H1 (cell line): Measurements from ENCODE around the gene C10orf120. TPM values are rescaled to one million over a fixed set of nuclear protein-coding genes. Genes with fewer than 3 reads are reported as not detected.

Experiments used
- CTCF ChIA-PET: fragments of 300-600 bp; sonication (Branson Sonifier 250); formaldehyde crosslinking; loops from one replicate; lab custom pipeline; 2021; ENCODE audit not compliant: partially characterized antibody; lab: Charles Lee
- POLR2A ChIA-PET: fragments of 300-600 bp; sonication (Branson Sonifier 250); formaldehyde crosslinking; loops from one replicate; lab custom pipeline; 2021; ENCODE audit warnings: inconsistent platforms; ENCODE audit not compliant: partially characterized antibody; lab: Charles Lee
- DNase-seq, 2 experiments: peaks; one replicate each; pipeline versions ENCODE4 v3.0.0 to v3.0.0-alpha.2; 2010 to 2022; ENCODE audit warnings: low spot score in 2 of 2, low read depth in 1 of 2, mixed read lengths in 1 of 2
- FAIRE-seq: peaks from 2 replicates; lab custom pipeline; 2011; peaks lifted over from hg19 to GRCh38; lab: Jason Lieb, UNC
- H2AFZ ChIP-seq: 2 replicates; pipeline ENCODE4 v1.8.1; 2012; ENCODE audit warnings: low read length, inconsistent platforms
- H2AK5ac ChIP-seq: 2 replicates; pipeline ENCODE4 v1.6.1; 2013; ENCODE audit warnings: low read depth, low read length
- H2BK120ac ChIP-seq: replicated peaks from 2 replicates; pipeline ENCODE3; 2013; ENCODE audit warnings: low read depth, low read length, inconsistent platforms
- H2BK12ac ChIP-seq: 2 replicates; pipeline ENCODE4 v1.6.1; 2013; ENCODE audit warnings: low read depth, low read length
- H2BK15ac ChIP-seq: 2 replicates; pipeline ENCODE4 v1.6.1; 2013; ENCODE audit warnings: low read length
- H2BK20ac ChIP-seq: 2 replicates; pipeline ENCODE4 v1.6.1; 2013; ENCODE audit warnings: low read length
- H2BK5ac ChIP-seq: 2 replicates; pipeline ENCODE4 v1.6.1; 2013; ENCODE audit warnings: low read depth, low read length
- H3K14ac ChIP-seq: 2 replicates; pipeline ENCODE4 v1.6.1; 2013; ENCODE audit warnings: inconsistent platforms; ENCODE audit not compliant: insufficient read length
- H3K18ac ChIP-seq: 2 replicates; pipeline ENCODE4 v1.6.1; 2013; ENCODE audit warnings: low read length; ENCODE audit errors: extremely low read depth
- H3K23ac ChIP-seq: 2 replicates; pipeline ENCODE4 v1.6.1; 2013; ENCODE audit warnings: inconsistent platforms; ENCODE audit not compliant: insufficient read length
- H3K23me2 ChIP-seq: 2 replicates; pipeline ENCODE4 v1.6.1; 2013; ENCODE audit warnings: low read depth, low read length
- H3K27ac ChIP-seq: 2 replicates; pipeline ENCODE4 v1.6.1; 2011; ENCODE audit warnings: low read depth, low read length, inconsistent platforms
- H3K27me3 ChIP-seq, 4 experiments: replicated peaks in 1 of 4; 1 replicate in 1 of 4; 2 replicates in 3 of 4; pipeline versions ENCODE4 v1.6.1 to v1.8.1; 2011 to 2013; ENCODE audit warnings: low read length in 3 of 4, mild to moderate bottlenecking in 3 of 4, inconsistent platforms in 2 of 4, mixed read lengths in 2 of 4, moderate library complexity in 1 of 4; ENCODE audit not compliant: control insufficient read depth in 3 of 4, insufficient read depth in 3 of 4; ENCODE audit errors: extremely low read depth in 1 of 4
- H3K36me3 ChIP-seq, 4 experiments: 2 replicates each; pipeline versions ENCODE4 v1.6.1 to v1.8.1; 2011 to 2013; ENCODE audit warnings: mild to moderate bottlenecking in 4 of 4, low read length in 3 of 4, moderate library complexity in 2 of 4, control low read depth in 1 of 4, inconsistent platforms in 1 of 4; ENCODE audit not compliant: insufficient read depth in 4 of 4, control insufficient read depth in 2 of 4
- H3K4ac ChIP-seq: replicated peaks from 2 replicates; pipeline ENCODE3; 2013; ENCODE audit warnings: low read length, low read depth, mixed read lengths, inconsistent platforms; ENCODE audit not compliant: insufficient read length
- H3K4me1 ChIP-seq, 4 experiments: replicated peaks in 1 of 4; 1 replicate in 1 of 4; 2 replicates in 3 of 4; pipeline versions ENCODE4 v1.6.1 to v1.8.1; 2011 to 2013; ENCODE audit warnings: low read length in 3 of 4, inconsistent platforms in 2 of 4, mixed read lengths in 1 of 4; ENCODE audit not compliant: insufficient read depth in 4 of 4, control insufficient read depth in 3 of 4
- H3K4me2 ChIP-seq, 2 experiments: 2 replicates each; pipeline versions ENCODE4 v1.6.1 to v1.8.1; 2011 to 2013; ENCODE audit warnings: low read depth in 2 of 2, low read length in 2 of 2, control low read depth in 1 of 2, inconsistent platforms in 1 of 2, mild to moderate bottlenecking in 1 of 2; ENCODE audit not compliant: insufficient read depth in 1 of 2
- H3K4me3 ChIP-seq, 4 experiments: fragments of 200-600, 300-600 bp in 1 of 4; sonication (generic), shearing (Covaris generic), sonication (Bioruptor Twin) in 1 of 4; 2 replicates each; pipeline versions ENCODE4 v1.5.1 to v1.8.1; 2011 to 2016; ENCODE audit warnings: low read length in 4 of 4, low read depth in 3 of 4, control low read depth in 2 of 4, inconsistent platforms in 2 of 4, mild to moderate bottlenecking in 2 of 4, mixed read lengths in 1 of 4, moderate library complexity in 1 of 4; ENCODE audit not compliant: insufficient read depth in 2 of 4; ENCODE audit errors: extremely low read depth in 1 of 4
- H3K56ac ChIP-seq: replicated peaks from 2 replicates; pipeline ENCODE3; 2013; ENCODE audit warnings: low read depth, mild to moderate bottlenecking, mixed read lengths, low read length, inconsistent platforms; ENCODE audit not compliant: insufficient read length
- H3K79me1 ChIP-seq: 2 replicates; pipeline ENCODE4 v1.6.1; 2013; ENCODE audit warnings: low read depth, low read length, control low read depth
- H3K79me2 ChIP-seq, 2 experiments: 2 replicates each; pipeline versions ENCODE4 v1.6.1 to v1.8.1; 2012 to 2013; ENCODE audit warnings: low read length in 2 of 2, mild to moderate bottlenecking in 2 of 2, inconsistent platforms in 1 of 2; ENCODE audit not compliant: insufficient read depth in 2 of 2, control insufficient read depth in 1 of 2
- H3K9ac ChIP-seq, 4 experiments: replicated peaks in 1 of 4; 1 replicate in 1 of 4; 2 replicates in 3 of 4; pipeline versions ENCODE4 v1.6.1 to v1.8.1; 2011 to 2013; ENCODE audit warnings: low read depth in 3 of 4, low read length in 3 of 4, control low read depth in 2 of 4, mild to moderate bottlenecking in 2 of 4, moderate library complexity in 2 of 4, inconsistent platforms in 1 of 4; ENCODE audit errors: extremely low read depth in 1 of 4
- H3K9me3 ChIP-seq, 2 experiments: 2 replicates each; pipeline versions ENCODE4 v1.6.1 to v1.8.1; 2012 to 2013; ENCODE audit warnings: mild to moderate bottlenecking in 2 of 2, moderate library complexity in 2 of 2, control low read depth in 1 of 2, inconsistent platforms in 1 of 2, low read depth in 1 of 2, low read length in 1 of 2, mixed read lengths in 1 of 2; ENCODE audit not compliant: insufficient read depth in 2 of 2
- H4K20me1 ChIP-seq, 2 experiments: replicated peaks in 1 of 2; 2 replicates each; pipeline versions ENCODE3 to v1.8.1; 2011 to 2013; ENCODE audit warnings: inconsistent platforms in 2 of 2, low read length in 2 of 2, mild to moderate bottlenecking in 1 of 2; ENCODE audit not compliant: insufficient read depth in 2 of 2, control insufficient read depth in 1 of 2
- H4K5ac ChIP-seq: 2 replicates; pipeline ENCODE4 v1.6.1; 2013; ENCODE audit warnings: low read length, low read depth, mixed read lengths, inconsistent platforms; ENCODE audit not compliant: insufficient read length
- H4K8ac ChIP-seq: 2 replicates; pipeline ENCODE4 v1.8.0; 2013; ENCODE audit warnings: mild to moderate bottlenecking, moderate library complexity, low read length, inconsistent platforms; ENCODE audit not compliant: insufficient read depth; ENCODE audit errors: extremely low read depth
- H4K91ac ChIP-seq: replicated peaks from 2 replicates; pipeline ENCODE3; 2013; ENCODE audit warnings: low read length, mixed read lengths, inconsistent platforms; ENCODE audit not compliant: insufficient read length
- CBX8 ChIP-seq: fragments of 300-800, 300-1000 bp; sonication (generic); IDR thresholded peaks from 2 replicates; pipeline ENCODE4 v1.7.1; 2016; ENCODE audit warnings: low read depth, low read length, borderline replicate concordance
- KDM5A ChIP-seq: fragments of 200-600 bp; IDR thresholded peaks from 2 replicates; pipeline ENCODE4 v1.7.1; 2012; ENCODE audit warnings: mild to moderate bottlenecking, low read length, inconsistent platforms, mixed read lengths
- WGBS, 2 experiments: shearing (Covaris generic) in 1 of 2; methylation state at CpG; one replicate each; pipeline versions ENCODE4 v1.1.6 to v1.1.7; 2013 to 2015; ENCODE audit warnings: low lambda C conversion rate in 2 of 2, mixed read lengths in 2 of 2, inconsistent platforms in 1 of 2, low coverage in 1 of 2, missing lambda C conversion rate in 1 of 2; ENCODE audit not compliant: insufficient replicate concordance in 2 of 2, insufficient coverage in 1 of 2, insufficient read length in 1 of 2; ENCODE audit errors: extremely low coverage in 1 of 2, missing lambda C conversion rate in 1 of 2; 5-methylcytosine and 5-hydroxymethylcytosine counted together
- polyA plus RNA-seq, 7 experiments: library from polyadenylated mRNA; depleted of rRNA in 3 of 7; stranded (reverse) in 5 of 7; unstranded in 2 of 7; fragments of >200 nt in 5 of 7; fragments of 200-250 nt in 2 of 7; gene quantifications; 1 replicate in 5 of 7; 2 replicates in 1 of 7; 4 replicates in 1 of 7; pipeline versions ENCODE4 v1.2.1 to v1.2.3, GENCODE V29; 2011 to 2013; ENCODE audit warnings: missing spikeins in 2 of 7, mixed read lengths in 2 of 7
- total RNA-seq: library from RNA; stranded (reverse); fragmentation: NEBNext Ultra II Directional; extraction: Animal tissue kit (Norgen Biotek cat#: 25700); gene quantifications from 2 replicates; pipeline ENCODE4 v1.2.1, GENCODE V29; 2021

The C10orf120 gene
- total and polyA plus RNA-seq, 2 of the 8 experiments (the other 6 are each of a cell fraction or from before 2014, with no cell fraction given) = not detected

DNA sequence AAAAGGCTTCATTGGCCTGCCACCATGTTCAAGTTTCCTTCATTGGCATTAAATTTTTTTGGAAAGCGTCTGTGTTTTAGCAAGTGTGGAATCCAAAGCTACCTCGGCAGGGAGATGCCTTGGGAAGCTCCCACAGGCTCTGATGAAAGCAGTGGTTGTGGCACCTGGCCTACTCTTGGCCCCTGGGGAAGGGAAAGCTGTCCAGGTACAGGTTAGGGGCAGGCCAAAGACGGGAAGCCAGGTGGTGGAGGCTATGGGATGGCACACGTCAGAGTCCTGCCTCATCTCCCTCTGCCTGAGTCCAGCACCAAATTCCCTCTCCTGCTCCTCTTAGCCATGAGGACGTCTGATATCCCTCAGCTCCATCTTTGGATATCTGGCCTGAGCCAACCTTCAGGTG lies 49.7 kb downstream of the C10orf120 start:
- H3K18ac ChIP-seq = no peak overlapping the region
- H2AFZ ChIP-seq = no peak overlapping the region; the same call in 1 of the 2 replicates
- no peaks in the 10 kb centered on the region for H3K9me3 ChIP-seq
- no peak overlapping the region for H4K91ac ChIP-seq
- H3K9ac ChIP-seq = no peak overlapping the region
- no peak overlapping the region for H3K4me3 ChIP-seq
- no peaks in the 10 kb centered on the region for H3K4me1 ChIP-seq
- H2BK120ac ChIP-seq = no peak overlapping the region
- ChIA-PET POLR2A (no interaction called here), CTCF (interaction anchor here (0.7 to 4.0 kb wide), 23 partner anchors 9 to 382 kb away, joined by 3 to 56 read pairs (median 7); partner anchors contain the start of gene C10orf120)
- no peaks in the 10 kb centered on the region for H3K79me2 ChIP-seq
- no peak overlapping the region for H3K23ac ChIP-seq
- H3K4me2 ChIP-seq = no peak overlapping the region
- no peak overlapping the region for H4K8ac ChIP-seq
- 77% methylated on average over 5 of the region's 5 CpGs; no CpG with 5 or more reads in 1 of the 2 experiments for WGBS, 2 experiments
- no peak overlapping the region for H3K27ac ChIP-seq
- H3K56ac ChIP-seq = no peak overlapping the region
- H3K4ac ChIP-seq = no peak overlapping the region
- no peaks in the 10 kb centered on the region for H4K20me1 ChIP-seq
- no peaks in the 10 kb centered on the region for H3K23me2 ChIP-seq
- H3K14ac ChIP-seq = no peak overlapping the region
- no peaks in the 10 kb centered on the region for H3K36me3 ChIP-seq
- no peak overlapping the region for H2BK12ac ChIP-seq
- H2BK15ac ChIP-seq = no peak overlapping the region
- no peak overlapping the region for H2AK5ac ChIP-seq
- FAIRE-seq (no peak), DNase-seq (no peak)
- H3K27me3 ChIP-seq = peaks cover 0 to 3% (median 0%) of the 10 kb centered on the region in 4 experiments; a peak in 1 of 7 replicates
- H4K5ac ChIP-seq = no peak overlapping the region
- no peaks in the 10 kb centered on the region for H3K79me1 ChIP-seq
- H2BK5ac ChIP-seq = no peak overlapping the region
- no peak overlapping the region for H2BK20ac ChIP-seq
- TF ChIP-seq CBX8 = no peak
- no peak for TF ChIP-seq KDM5A
